Measurements from ENCODE around the gene MYO9B.

Gene MYO9B

GRCh38 chr19:17194608-17195007 lies 119.0 kb downstream of the MYO9B start:
- DNase-seq: no peak

GRCh38 chr19:17195106-17195505 lies 119.5 kb downstream of the MYO9B start:
- no peak for DNase-seq

GRCh38 chr19:17196610-17197009 lies 121.0 kb downstream of the MYO9B start:
- DNase-seq: no peak

- DNase-seq: no peak
These were observed 122.1 kb downstream of the MYO9B start for GRCh38 chr19:17197666-17198065.

- DNase-seq: no peak
These were observed 125.0 kb downstream of the MYO9B start for GRCh38 chr19:17200408-17201079.

- DNase-seq: no peak
These were observed 126.7 kb downstream of the MYO9B start for GRCh38 chr19:17202249-17202648.

- no peak for DNase-seq
These were observed 127.1 kb downstream of the MYO9B start for GRCh38 chr19:17202713-17203112.

GRCh38 chr19:17205237-17206140 lies 129.9 kb downstream of the MYO9B start:
- DNase-seq: peak; percentile 34

- DNase-seq: no peak
These were observed 131.4 kb downstream of the MYO9B start for GRCh38 chr19:17206736-17207581.

- peak; percentile 51 for DNase-seq
These were observed 133.8 kb downstream of the MYO9B start for GRCh38 chr19:17209126-17210036.

- DNase-seq: no peak
These were observed 134.7 kb downstream of the MYO9B start for GRCh38 chr19:17210296-17210695.

- DNase-seq: no peak
These were observed 136.2 kb downstream of the MYO9B start for GRCh38 chr19:17211547-17212446.

GRCh38 chr19:17213334-17213733 lies 137.8 kb downstream of the MYO9B start:
- no peak for DNase-seq

GRCh38 chr19:17214508-17215126 lies 139.0 kb downstream of the MYO9B start:
- no peak for DNase-seq

- DNase-seq: peak; percentile 91
These were observed 139.8 kb downstream of the MYO9B start, which contains the start of gene USE1 for GRCh38 chr19:17215127-17215971. USE1 (plus strand) TSS chr19:17215357; CDS start chr19:17215406, 49 bp downstream.

- no peak for DNase-seq
These were observed 140.6 kb downstream of the MYO9B start for GRCh38 chr19:17216058-17216670.

GRCh38 chr19:17219286-17219685 lies 143.7 kb downstream of the MYO9B start:
- no peak for DNase-seq

- peak; percentile 66 for DNase-seq
These were observed 144.7 kb downstream of the MYO9B start for GRCh38 chr19:17220207-17220758.

GRCh38 chr19:17225053-17225452 lies 149.5 kb downstream of the MYO9B start:
- no peak for DNase-seq

All from EL (cell line).